Measurements from ENCODE around the gene CRB1. TPM values are rescaled to one million over a fixed set of nuclear protein-coding genes. Genes with fewer than 3 reads are reported as not detected.
A peak's percentile ranks its signal among the peaks of the same experiment; 100 is the strongest.
"Not testable (repeated sequence)": the region's sequence is repeated elsewhere in the genome, so short reads cannot be mapped to it uniquely, and the experiment has no call there.

Gene CRB1
- total and polyA plus RNA-seq, 2 experiments from 2014 or later = 0.54 to 0.57 TPM

GRCh38 chr1:197402189-197402588 is 134.1 kb downstream of the CRB1 start:
- Histone ChIP-seq H3K4me1 (ENCODE audit: low read depth) (no peaks in the 10 kb centered on the region), H3K27ac (no peak overlapping the region), H3K36me3 (no peaks in the 10 kb centered on the region), H3K4me3 (no peak overlapping the region), H3K27me3 (peaks cover 5% of the 10 kb centered on the region), H3K9me3 (ENCODE audit: low read depth) (no peaks in the 10 kb centered on the region)
- no peak for TF ChIP-seq CTCF (IDR thresholded peaks at IDR 0.05; ENCODE audit: low read depth, low read length)
- no peak for DNase-seq (ENCODE audit: low read depth in 1 of 2, low spot score in 1 of 2)

DNA sequence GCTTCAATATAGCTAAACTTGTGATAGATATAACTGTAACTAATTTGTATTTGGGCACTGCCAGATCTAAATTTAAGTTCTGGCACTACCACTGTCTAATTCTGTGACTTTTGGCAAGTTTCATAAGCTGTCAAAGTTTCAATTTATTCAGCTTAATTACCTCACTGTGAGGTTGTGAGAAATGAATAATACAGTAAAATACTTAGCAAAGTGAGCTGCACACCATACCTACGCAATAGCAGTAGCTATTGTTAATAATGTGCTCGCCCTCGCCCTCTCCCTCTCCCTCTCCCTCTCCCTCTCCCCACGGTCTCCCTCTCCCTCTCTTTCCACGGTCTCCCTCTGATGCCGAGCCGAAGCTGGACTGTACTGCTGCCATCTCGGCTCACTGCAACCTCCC is 136.7 kb downstream of the CRB1 start:
- not testable (repeated sequence) for H3K27me3 ChIP-seq; H3K36me3 ChIP-seq; H3K4me1 ChIP-seq (ENCODE audit: low read depth); H3K9me3 ChIP-seq (ENCODE audit: low read depth); H3K4me3 ChIP-seq; H3K27ac ChIP-seq; DNase-seq (ENCODE audit: low read depth in 1 of 2, low spot score in 1 of 2)

DNA sequence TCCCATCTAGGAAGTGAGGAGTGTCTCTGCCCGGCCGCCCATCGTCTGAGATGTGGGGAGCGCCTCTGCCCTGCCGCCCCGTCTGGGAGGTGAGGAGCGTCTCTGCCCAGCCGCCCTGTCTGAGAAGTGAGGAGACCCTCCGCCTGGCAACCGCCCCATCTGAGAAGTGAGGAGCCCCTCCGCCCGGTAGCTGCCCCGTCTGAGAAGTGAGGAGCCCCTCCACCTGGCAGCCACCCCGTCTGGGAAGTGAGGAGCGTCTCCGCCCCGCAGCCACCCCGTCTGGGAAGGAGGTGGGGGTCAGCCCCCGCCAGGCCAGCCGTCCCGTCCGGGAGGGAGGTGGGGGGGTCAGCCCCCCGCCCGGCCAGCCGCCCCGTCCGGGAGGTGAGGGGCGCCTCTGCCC is 137.6 kb downstream of the CRB1 start:
- not testable (repeated sequence) for H3K4me3 ChIP-seq; H3K27me3 ChIP-seq; H3K9me3 ChIP-seq (ENCODE audit: low read depth); H3K36me3 ChIP-seq; DNase-seq (ENCODE audit: low read depth in 1 of 2, low spot score in 1 of 2); H3K27ac ChIP-seq; H3K4me1 ChIP-seq (ENCODE audit: low read depth)

- TF ChIP-seq CTCF (IDR thresholded peaks at IDR 0.05; ENCODE audit: low read depth, low read length) = no peak
- H3K36me3 ChIP-seq = no peaks in the 10 kb centered on the region
- no peak for DNase-seq (ENCODE audit: low read depth in 1 of 2, low spot score in 1 of 2)
These were observed 145.5 kb downstream of the CRB1 start for GRCh38 chr1:197413564-197413963.

DNA sequence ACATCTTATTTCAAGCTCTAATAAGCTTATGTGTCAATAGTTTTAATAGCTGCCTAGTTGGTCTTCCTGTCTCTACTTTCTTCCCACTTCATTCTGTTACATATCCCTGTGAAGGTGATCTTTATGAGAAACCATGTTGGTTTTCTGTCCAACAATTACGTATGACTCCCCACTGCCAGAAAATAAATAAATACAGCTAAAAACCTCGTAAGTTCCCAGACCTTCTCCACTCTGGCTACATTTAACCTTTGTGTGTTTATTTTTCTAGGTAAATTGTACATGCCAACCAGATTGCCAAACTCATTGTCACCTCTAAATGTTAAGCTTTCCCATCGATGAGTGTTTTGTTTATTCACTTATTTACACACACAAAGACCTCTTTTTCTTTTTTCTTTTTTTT is 147.2 kb downstream of the CRB1 start:
- no peaks in the 10 kb centered on the region for H3K9me3 ChIP-seq (ENCODE audit: low read depth)
- H3K36me3 ChIP-seq = no peaks in the 10 kb centered on the region
- H3K4me1 ChIP-seq (ENCODE audit: low read depth) = no peaks in the 10 kb centered on the region
- H3K27me3 ChIP-seq = no peaks in the 10 kb centered on the region
- no peak overlapping the region for H3K4me3 ChIP-seq
- TF ChIP-seq CTCF (IDR thresholded peaks at IDR 0.05; ENCODE audit: low read depth, low read length) = no peak
- no peak for DNase-seq (ENCODE audit: low read depth in 1 of 2, low spot score in 1 of 2)
- no peak overlapping the region for H3K27ac ChIP-seq

More at GRCh38 chr1:197413564-197413963, 145.5 kb downstream of the CRB1 start:
- no peaks in the 10 kb centered on the region for H3K27me3 ChIP-seq
- H3K4me3 ChIP-seq = no peak overlapping the region
- H3K4me1 ChIP-seq (ENCODE audit: low read depth) = no peaks in the 10 kb centered on the region
- H3K9me3 ChIP-seq (ENCODE audit: low read depth) = no peaks in the 10 kb centered on the region
- no peak overlapping the region for H3K27ac ChIP-seq

GRCh38 chr1:197418693-197419092 is 150.6 kb downstream of the CRB1 start:
- no peaks in the 10 kb centered on the region for H3K4me1 ChIP-seq (ENCODE audit: low read depth)
- H3K27ac ChIP-seq = no peak overlapping the region
- no peak for TF ChIP-seq CTCF (IDR thresholded peaks at IDR 0.05; ENCODE audit: low read depth, low read length)
- no peak for DNase-seq (ENCODE audit: low read depth in 1 of 2, low spot score in 1 of 2)
- H3K27me3 ChIP-seq = no peaks in the 10 kb centered on the region
- H3K9me3 ChIP-seq (ENCODE audit: low read depth) = no peaks in the 10 kb centered on the region
- no peaks in the 10 kb centered on the region for H3K36me3 ChIP-seq
- no peak overlapping the region for H3K4me3 ChIP-seq

DNA sequence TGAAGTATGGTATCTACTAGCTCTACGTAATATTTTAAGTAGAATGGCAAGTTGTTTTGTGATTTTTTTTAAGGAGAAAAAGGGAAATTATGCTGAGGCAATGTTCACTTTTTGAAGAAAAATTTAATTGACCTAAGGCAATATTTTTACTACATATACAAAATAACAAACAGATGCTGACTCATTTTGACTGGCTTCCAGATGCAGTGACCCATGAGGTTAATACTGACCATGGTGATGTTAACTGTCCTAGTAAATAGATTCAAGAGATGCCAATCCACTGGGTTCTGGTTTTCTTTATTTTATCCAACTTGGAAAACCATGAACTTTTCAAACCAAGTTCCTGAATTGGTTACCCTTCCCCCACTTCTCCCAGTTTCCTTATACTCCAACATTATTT is 154.9 kb downstream of the CRB1 start:
- Histone ChIP-seq H3K9me3 (ENCODE audit: low read depth) (no peaks in the 10 kb centered on the region), H3K36me3 (no peaks in the 10 kb centered on the region), H3K4me1 (ENCODE audit: low read depth) (no peaks in the 10 kb centered on the region), H3K27me3 (no peaks in the 10 kb centered on the region), H3K27ac (no peak overlapping the region), H3K4me3 (no peak overlapping the region)
- DNase-seq (ENCODE audit: low read depth in 1 of 2, low spot score in 1 of 2) = peak in 1 of 2 donors; percentile 22
- no peak for TF ChIP-seq CTCF (IDR thresholded peaks at IDR 0.05; ENCODE audit: low read depth, low read length)

Data from cardiac muscle cell (in vitro differentiated cells and primary cell).